Fibroblast of lung (primary cell): Measurements from ENCODE around the gene MCTP1. TPM values are rescaled to one million over a fixed set of nuclear protein-coding genes. Genes with fewer than 3 reads are reported as not detected.
"Not testable (repeated sequence)": the region's sequence is repeated elsewhere in the genome, so short reads cannot be mapped to it uniquely, and the experiment has no call there.

Experiments used
- DNase-seq, 2 donors: peaks; one replicate each; pipeline versions ENCODE4 v3.0.0 to v3.0.0-alpha.2; 2010; ENCODE audit warnings: low read depth in 2 of 2
- H2AFZ ChIP-seq: 2 replicates; pipeline ENCODE4 v1.5.1; 2012; ENCODE audit warnings: low read length, control low read depth, inconsistent platforms
- H3K27ac ChIP-seq: 2 replicates; pipeline ENCODE4 v1.5.1; 2011; ENCODE audit warnings: low read length, control low read depth; ENCODE audit not compliant: insufficient read depth
- H3K27me3 ChIP-seq: 2 replicates; pipeline ENCODE4 v1.5.1; 2011; ENCODE audit warnings: mild to moderate bottlenecking, low read length; ENCODE audit not compliant: control insufficient read depth, insufficient read depth
- H3K36me3 ChIP-seq: 2 replicates; pipeline ENCODE4 v1.5.1; 2011; ENCODE audit warnings: low read length; ENCODE audit not compliant: control insufficient read depth, insufficient read depth
- H3K4me1 ChIP-seq: 2 replicates; pipeline ENCODE4 v1.5.1; 2011; ENCODE audit warnings: low read length; ENCODE audit not compliant: control insufficient read depth, insufficient read depth; ENCODE audit errors: extremely low read depth
- H3K4me2 ChIP-seq: 2 replicates; pipeline ENCODE4 v1.5.1; 2011; ENCODE audit warnings: low read length, control low read depth; ENCODE audit not compliant: insufficient read depth; ENCODE audit errors: extremely low read depth
- H3K4me3 ChIP-seq, 4 experiments: fragments of 200-600 bp in 1 of 4; sonication (generic) in 1 of 4; replicated peaks in 1 of 4; 2 replicates each; pipeline ENCODE4 v1.5.1; 2011 to 2016; ENCODE audit warnings: low read length in 4 of 4, low read depth in 3 of 4, mild to moderate bottlenecking in 3 of 4, control low read depth in 2 of 4, inconsistent platforms in 1 of 4, mixed read lengths in 1 of 4; ENCODE audit not compliant: insufficient read depth in 1 of 4; ENCODE audit errors: control extremely low read depth in 1 of 4
- H3K79me2 ChIP-seq: 2 replicates; pipeline ENCODE4 v1.5.1; 2012; ENCODE audit warnings: mild to moderate bottlenecking, low read length, inconsistent platforms; ENCODE audit not compliant: control insufficient read depth, insufficient read depth
- H3K9ac ChIP-seq: 2 replicates; pipeline ENCODE4 v1.5.1; 2011; ENCODE audit warnings: mild to moderate bottlenecking, low read length, control low read depth; ENCODE audit not compliant: insufficient read depth
- H3K9me3 ChIP-seq: 2 replicates; pipeline ENCODE4 v1.5.1; 2012; ENCODE audit warnings: low read depth, low read length; ENCODE audit not compliant: control insufficient read depth, insufficient read depth
- H4K20me1 ChIP-seq: 2 replicates; pipeline ENCODE4 v1.5.1; 2011; ENCODE audit warnings: low read length; ENCODE audit not compliant: control insufficient read depth, insufficient read depth; ENCODE audit errors: extremely low read depth
- CTCF ChIP-seq, 2 donors: IDR thresholded peaks in 1 of 2; conservative IDR thresholded peaks in 1 of 2; 1 replicate in 1 of 2; 2 replicates in 1 of 2; pipeline ENCODE4 v1.5.1; 2011 to 2012; ENCODE audit warnings: low read length in 2 of 2, control low read depth in 1 of 2, inconsistent platforms in 1 of 2, low read depth in 1 of 2, mild to moderate bottlenecking in 1 of 2
- EZH2 ChIP-seq: IDR thresholded peaks from 2 replicates; pipeline ENCODE4 v1.5.1; 2012; ENCODE audit warnings: low read length, control low read depth, mild to moderate bottlenecking; ENCODE audit errors: missing control alignments
- polyA plus RNA-seq, 2 donors: library from polyadenylated mRNA; depleted of rRNA in 1 of 2; stranded (reverse) in 1 of 2; unstranded in 1 of 2; fragments of >200 nt; gene quantifications; 2 replicates each; pipeline ENCODE4 v1.2.1, GENCODE V29; 2011 to 2012; ENCODE audit warnings: missing spikeins in 1 of 2
- total RNA-seq: library from RNA; depleted of rRNA; stranded (reverse); fragments of >200 nt; gene quantifications from 2 replicates; pipeline ENCODE4 v1.2.1, GENCODE V29; 2014

Gene MCTP1
- total and polyA plus RNA-seq, 2 donors (not counting 1 experiment from before 2014, with no cell fraction given) = 0.78 to 7.9 TPM

- Histone ChIP-seq H2AFZ (no peak overlapping the region), H3K27me3 (no peaks in the 10 kb centered on the region), H3K27ac (no peak overlapping the region), H3K9me3 (no peaks in the 10 kb centered on the region), H3K9ac (no peak overlapping the region), H3K36me3 (no peaks in the 10 kb centered on the region), H3K4me2 (no peak overlapping the region), H3K79me2 (no peaks in the 10 kb centered on the region), H3K4me1 (no peaks in the 10 kb centered on the region), H4K20me1 (no peaks in the 10 kb centered on the region), H3K4me3 (no peak overlapping the region)
- DNase-seq = peak in 1 of 2 donors; percentile 59
- TF ChIP-seq CTCF (conservative IDR thresholded peaks at IDR 0.05 in 1 of 2, IDR thresholded peaks at IDR 0.05 in 1 of 2; ENCODE audit: low read depth in 1 of 2, low read length in 2 of 2) = no peak
Measured at GRCh38 chr5:95148453-95148852, 136.4 kb downstream of the MCTP1 start.

DNA sequence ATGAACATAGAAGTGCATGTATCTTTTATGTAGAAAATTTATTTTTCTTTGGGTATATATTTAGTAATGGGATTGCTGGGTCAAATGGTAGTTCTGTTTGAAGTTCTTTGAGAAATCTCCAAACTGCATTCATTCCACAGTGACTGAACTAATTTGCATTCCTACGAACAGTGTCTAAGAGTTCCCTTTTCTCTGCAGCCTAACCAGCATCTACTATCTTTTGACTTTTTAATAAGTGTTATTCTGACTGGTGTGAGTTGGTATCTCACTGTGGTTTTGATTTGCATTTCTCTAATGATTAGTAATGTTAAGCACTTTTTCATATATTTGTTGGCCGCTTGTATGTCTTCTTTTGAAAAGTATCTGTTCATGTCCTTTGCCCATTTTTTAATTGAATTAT, 141.0 kb downstream of the MCTP1 start:
- not testable (repeated sequence) for H3K27ac ChIP-seq, H3K4me1 ChIP-seq, DNase-seq, H3K4me2 ChIP-seq, H3K27me3 ChIP-seq, H3K79me2 ChIP-seq, H3K9me3 ChIP-seq, H3K9ac ChIP-seq, H3K4me3 ChIP-seq, H3K36me3 ChIP-seq, H4K20me1 ChIP-seq, H2AFZ ChIP-seq

GRCh38 chr5:95142145-95142544, 142.7 kb downstream of the MCTP1 start:
- H3K36me3 ChIP-seq = no peaks in the 10 kb centered on the region
- H3K79me2 ChIP-seq = no peaks in the 10 kb centered on the region
- H3K27ac ChIP-seq = no peak overlapping the region
- no peak overlapping the region for H2AFZ ChIP-seq
- no peaks in the 10 kb centered on the region for H4K20me1 ChIP-seq
- H3K4me1 ChIP-seq = no peaks in the 10 kb centered on the region
- no peak for DNase-seq
- no peak overlapping the region for H3K9ac ChIP-seq
- H3K27me3 ChIP-seq = no peaks in the 10 kb centered on the region
- H3K4me2 ChIP-seq = no peak overlapping the region
- H3K4me3 ChIP-seq = no peak overlapping the region
- no peaks in the 10 kb centered on the region for H3K9me3 ChIP-seq
- TF ChIP-seq EZH2 = no peak
- no peak for TF ChIP-seq CTCF (conservative IDR thresholded peaks at IDR 0.05 in 1 of 2, IDR thresholded peaks at IDR 0.05 in 1 of 2; ENCODE audit: low read depth in 1 of 2, low read length in 2 of 2)
